Measurements from ENCODE around the gene ERAL1.

DNA sequence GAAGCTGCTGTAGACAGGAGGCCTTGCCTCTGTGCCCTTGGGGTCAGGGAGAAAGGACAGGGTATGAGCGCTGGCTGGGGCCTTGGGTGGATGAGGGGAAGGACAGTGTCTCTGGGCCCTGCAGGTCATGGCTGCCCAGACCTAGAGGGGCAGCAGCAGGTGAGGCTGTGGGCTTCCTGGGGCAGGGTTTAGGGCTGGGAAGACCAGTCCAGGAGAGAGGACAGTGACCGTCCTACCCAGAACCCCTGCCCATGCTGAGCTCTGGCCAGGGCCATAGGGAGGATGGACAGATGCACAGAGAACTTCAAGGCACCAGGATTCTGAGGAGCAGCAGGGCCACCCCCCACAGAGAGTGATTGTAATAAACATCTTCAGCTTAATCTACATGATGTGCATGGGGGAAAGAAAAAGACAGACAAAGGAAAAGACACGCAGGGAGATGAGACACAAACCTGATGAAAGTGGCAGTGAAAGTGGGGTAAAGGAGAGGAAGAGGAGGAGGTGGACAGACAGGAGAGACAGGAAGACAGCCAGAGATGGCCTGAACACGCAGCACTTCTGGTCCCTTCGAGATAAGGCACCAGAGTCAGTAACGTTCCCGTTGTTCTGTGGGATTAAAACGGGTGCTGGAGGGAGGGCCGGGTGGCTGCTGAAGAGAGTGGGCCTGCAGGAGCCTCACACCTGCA lies 25.2 kb downstream of the ERAL1 start:
- TF ChIP-seq EZH2phosphoT487 (IDR thresholded peaks at IDR 0.05; ENCODE audit: low read depth, severe bottlenecking, unreplicated experiment), result no peak
- TF ChIP-seq EZH2 (IDR thresholded peaks at IDR 0.05; ENCODE audit: borderline replicate concordance), result no peak

All from hepatocyte (in vitro differentiated cells).